Activated gamma-delta T cell treated with anti-CD3 and anti-CD28 coated beads, Interleukin-2, amount 50 U/mL, for 16 hours (primary cell): ENCODE measurements around the gene ZBED1.
"Not testable (repeated sequence)": the region's sequence is repeated elsewhere in the genome, so short reads cannot be mapped to it uniquely, and the experiment has no call there.

Experiments used
- DNase-seq: peaks from one replicate; pipeline ENCODE4 v3.0.0-alpha.2; 2020; ENCODE audit warnings: low read depth

Gene ZBED1

GRCh38 chrX:2456091-2456490 is 44.7 kb downstream of the ZBED1 start:
- DNase-seq = not testable (repeated sequence)

- DNase-seq = not testable (repeated sequence)
These were observed 46.2 kb downstream of the ZBED1 start for GRCh38 chrX:2454620-2455019.

- no peak for DNase-seq
These were observed 48.0 kb downstream of the ZBED1 start for GRCh38 chrX:2452799-2453198.

DNA sequence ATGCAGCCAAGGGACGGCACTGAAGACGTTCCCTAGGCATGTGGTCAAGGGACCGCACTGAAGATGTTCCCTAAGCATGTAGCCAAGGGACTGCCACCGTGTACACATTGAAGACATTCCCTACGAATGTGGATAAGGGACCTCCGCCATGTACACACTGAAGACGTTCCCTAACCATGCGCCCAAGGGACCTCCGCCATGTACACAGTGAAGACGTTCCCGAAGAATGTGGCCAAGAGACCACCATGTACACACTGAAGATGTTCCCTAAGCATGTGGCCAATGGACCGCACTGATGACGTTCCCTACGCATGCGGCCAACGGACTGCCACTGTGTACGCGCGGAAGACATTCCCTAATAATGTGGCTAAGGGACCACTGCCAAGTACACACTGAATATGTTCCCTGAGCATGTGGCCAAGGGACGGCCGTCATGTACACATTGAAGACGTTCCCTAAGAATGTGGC is 48.4 kb downstream of the ZBED1 start:
- no peak for DNase-seq

- no peak for DNase-seq
These were observed 49.1 kb downstream of the ZBED1 start for GRCh38 chrX:2451501-2452316.

- DNase-seq = no peak
These were observed 50.1 kb downstream of the ZBED1 start for GRCh38 chrX:2450681-2451080.

DNA sequence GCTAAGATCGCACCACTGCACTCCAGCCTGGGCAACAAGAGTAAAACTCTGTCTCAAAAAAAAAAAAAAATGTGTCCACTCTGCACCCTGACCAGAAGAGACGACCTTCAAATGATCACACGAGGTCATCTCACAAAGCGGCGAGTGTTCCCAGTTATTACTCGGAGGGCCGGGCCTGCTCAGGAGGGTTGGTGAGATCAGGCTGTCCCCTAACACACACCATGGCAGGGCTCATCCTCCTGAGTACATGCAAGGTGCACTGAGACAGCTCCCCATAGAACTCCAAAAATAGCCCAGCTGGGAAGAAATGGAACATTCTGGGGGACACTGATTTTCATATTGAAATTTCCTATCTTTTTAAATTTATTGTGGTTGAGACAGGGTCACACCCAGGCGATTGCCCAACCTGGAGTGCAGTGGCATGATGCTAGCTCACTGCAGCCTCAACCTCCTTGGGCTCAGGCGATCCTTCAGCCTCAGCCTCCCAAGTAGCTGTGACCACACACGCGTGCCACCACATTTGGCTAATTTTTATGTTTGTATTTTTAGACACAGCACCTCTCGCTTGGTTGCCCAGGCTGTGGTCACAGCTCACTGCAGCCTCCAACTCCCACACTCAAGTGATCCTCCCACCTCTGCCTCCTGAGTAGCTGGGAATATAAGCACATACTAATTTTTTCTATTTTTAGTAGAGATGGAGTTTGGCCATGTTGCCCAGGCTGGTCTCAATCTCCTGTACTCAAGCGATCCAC is 51.5 kb downstream of the ZBED1 start:
- no peak for DNase-seq

- DNase-seq = no peak
These were observed 53.3 kb downstream of the ZBED1 start for GRCh38 chrX:2447484-2447883.

DNA sequence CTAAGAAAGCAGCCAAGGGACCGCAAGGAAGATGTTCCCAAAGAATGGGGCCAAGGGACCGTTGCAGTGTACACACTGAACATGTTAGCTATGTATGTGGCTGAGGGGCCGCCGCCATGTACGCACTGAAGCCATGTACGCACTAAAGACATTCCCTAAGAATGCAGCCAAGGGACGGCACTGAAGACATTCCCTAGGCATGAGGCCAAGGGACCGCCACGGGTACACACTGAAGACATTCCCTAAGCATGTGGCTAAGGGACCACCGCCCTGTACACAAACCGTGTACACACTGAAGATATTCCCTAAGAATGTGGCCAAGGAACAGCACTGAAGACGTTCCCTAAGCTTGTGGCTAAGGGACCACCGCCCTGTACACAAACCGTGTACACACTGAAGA is 54.0 kb downstream of the ZBED1 start:
- no peak for DNase-seq

- DNase-seq = no peak
These were observed 54.8 kb downstream of the ZBED1 start for GRCh38 chrX:2445662-2446623.

DNA sequence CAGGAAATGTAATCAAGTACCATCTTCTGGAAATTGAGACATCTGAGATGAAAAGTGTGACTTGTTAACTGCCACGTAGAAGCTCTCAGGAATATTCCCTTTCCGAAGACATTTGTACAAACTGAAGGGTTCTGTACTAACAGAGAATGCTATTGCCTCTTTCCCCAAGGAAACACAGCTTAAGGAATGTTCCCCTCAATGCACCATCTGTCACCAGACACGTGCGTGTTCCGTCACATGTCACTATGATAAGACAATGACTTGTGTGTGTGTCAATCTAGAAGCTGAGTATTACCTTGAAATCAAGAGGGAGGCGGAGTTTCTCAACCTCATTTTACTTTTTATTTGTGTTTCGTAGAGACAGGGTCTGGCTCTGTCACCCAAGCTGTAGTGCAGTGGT is 58.1 kb downstream of the ZBED1 start:
- DNase-seq = no peak

DNA sequence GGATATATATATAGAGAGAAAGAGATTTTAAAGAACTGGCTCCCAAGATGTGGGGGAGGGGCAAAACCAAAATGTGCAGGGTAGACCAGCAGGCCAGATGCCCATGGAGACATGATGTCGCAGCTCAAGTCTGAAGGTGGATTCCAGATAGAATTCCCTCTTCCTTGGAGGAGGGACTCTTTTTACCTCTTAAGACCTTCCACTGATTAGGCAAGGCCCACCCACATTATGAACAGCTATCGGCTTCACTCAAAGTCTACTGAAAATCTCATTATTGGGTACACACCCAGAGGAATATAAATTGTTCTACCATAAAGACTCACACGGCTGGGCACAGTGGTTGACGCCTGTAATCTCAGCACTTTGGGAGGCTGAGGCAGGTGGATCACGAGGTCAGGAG is 59.3 kb downstream of the ZBED1 start:
- DNase-seq = no peak

DNA sequence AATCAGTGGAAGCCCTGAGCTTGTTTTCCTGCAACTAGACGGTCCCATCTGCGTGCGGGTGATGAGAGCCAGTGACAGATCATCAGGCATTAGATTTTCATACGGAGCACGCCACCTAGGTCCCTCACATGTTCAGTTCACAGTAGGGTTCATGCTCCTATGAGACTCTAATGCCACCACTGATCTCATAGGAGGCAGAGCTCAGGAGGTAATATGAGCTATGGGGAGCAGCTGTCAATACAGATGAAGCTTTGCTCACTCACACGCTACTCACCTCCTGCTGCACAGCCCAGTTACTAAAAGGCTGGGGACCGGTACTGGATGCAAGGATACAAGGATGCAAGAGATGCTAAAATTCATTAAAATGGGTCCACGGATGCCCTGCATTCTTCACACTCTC is 61.2 kb downstream of the ZBED1 start:
- no peak for DNase-seq
